K562 (cell line): ENCODE measurements around the gene ALS2.

Experiments
- COPS2 ChIP-seq: fragments of 450-650 bp; conservative IDR thresholded peaks from 2 replicates; pipeline ENCODE4 v1.6.1; 2016; ENCODE audit warnings: mild to moderate bottlenecking, moderate library complexity
- CREB1 ChIP-seq, 2 experiments: sonication (generic) in 1 of 2; formaldehyde crosslinking in 1 of 2; IDR thresholded peaks; 2 replicates each; pipeline versions ENCODE4 v1.6.1 to v1.8.0; 2012 to 2022; ENCODE audit warnings: inconsistent platforms in 1 of 2, mild to moderate bottlenecking in 1 of 2, missing genetic modification reagents in 1 of 2, moderate library complexity in 1 of 2
- CTCF ChIP-seq, 3 experiments: IDR thresholded peaks in 2 of 3; conservative IDR thresholded peaks in 1 of 3; 2 replicates each; pipeline ENCODE4 v1.5.1; 2011 to 2012; ENCODE audit warnings: low read length in 3 of 3, mild to moderate bottlenecking in 3 of 3, control low read depth in 2 of 3, improper control_type of control experiment in 1 of 3, inconsistent platforms in 1 of 3, low read depth in 1 of 3, mixed read lengths in 1 of 3, moderate library complexity in 1 of 3; ENCODE audit not compliant: insufficient read depth in 2 of 3
- HDAC8 ChIP-seq: fragments of 450-650 bp; IDR thresholded peaks from 2 replicates; pipeline ENCODE4 v1.6.1; 2016; ENCODE audit warnings: mild to moderate bottlenecking, missing genetic modification characterization, moderate library complexity, missing compliant biosample characterization
- PCBP2 ChIP-seq: fragments of 200-400 bp; formaldehyde crosslinking; IDR thresholded peaks from 2 replicates; pipeline ENCODE4 v1.6.1; 2018; ENCODE audit warnings: low read length, low read depth, mild to moderate bottlenecking, moderate library complexity; ENCODE audit not compliant: poor library complexity, severe bottlenecking
- TCF7 ChIP-seq: sonication (generic); IDR thresholded peaks from 2 replicates; pipeline ENCODE4 v1.6.1; 2016; ENCODE audit warnings: antibody characterized with exemption, borderline replicate concordance

DNA sequence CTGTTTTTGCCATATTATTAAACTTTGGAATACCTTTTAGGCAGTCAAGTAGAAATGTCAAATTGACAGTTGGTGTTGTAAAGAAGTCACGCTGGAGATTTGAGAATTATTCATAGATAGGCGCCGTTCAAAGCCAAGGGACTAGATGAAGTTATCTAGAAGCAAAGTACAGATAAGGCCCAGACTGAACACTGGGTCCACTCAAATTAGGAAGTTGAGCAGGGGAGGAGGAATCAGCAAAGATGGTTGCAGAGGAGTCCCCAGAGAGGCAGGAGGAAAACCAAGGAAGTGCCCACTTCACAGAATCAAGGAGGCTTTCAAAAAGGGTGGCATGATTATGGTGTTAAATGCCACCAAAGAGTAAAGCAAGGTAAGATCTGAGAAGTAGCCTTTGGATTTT, 9.6 kb upstream of the ALS2 start:
- no peak for TF ChIP-seq CREB1 (IDR thresholded peaks at IDR 0.05)
- TF ChIP-seq CREB1 (CRISPR knock-in tag; IDR thresholded peaks at IDR 0.05) = no peak
- TF ChIP-seq COPS2 = no peak
- TF ChIP-seq TCF7 = no peak
- no peak for TF ChIP-seq HDAC8 (tag)
- TF ChIP-seq CTCF (IDR thresholded peaks at IDR 0.05 in 2 of 3, conservative IDR thresholded peaks at IDR 0.05 in 1 of 3; ENCODE audit: insufficient read depth in 2 of 3, low read depth in 1 of 3, low read length in 3 of 3) = no peak
- no peak for TF ChIP-seq PCBP2
